Body of pancreas (tissue), 4 donors: ENCODE results near the gene PLXNB1. TPM values are rescaled to one million over a fixed set of nuclear protein-coding genes. Genes with fewer than 3 reads are reported as not detected.
A peak's percentile ranks its signal among the peaks of the same experiment; 100 is the strongest.

Experiments used
- ATAC-seq: fragments of 150-250 bp; one replicate; pipeline ENCODE4 v1.9.1; 2016
- DNase-seq, 4 donors: peaks; one replicate each; pipeline ENCODE4 v3.0.0-alpha.2; 2019
- H3K27ac ChIP-seq, 4 donors: fragments of 200-600 bp; sonication (generic); 1 replicate in 3 of 4; 2 replicates in 1 of 4; pipeline versions ENCODE4 v1.5.1 to v1.6.1; 2016 to 2019; ENCODE audit warnings: mild to moderate bottlenecking in 1 of 4, mixed read lengths in 1 of 4, moderate library complexity in 1 of 4
- H3K27me3 ChIP-seq, 2 donors: fragments of 200-600 bp; sonication (generic); one replicate each; pipeline ENCODE4 v1.6.0; 2016; ENCODE audit warnings: mild to moderate bottlenecking in 1 of 2
- H3K36me3 ChIP-seq, 2 donors: fragments of 200-600 bp; sonication (generic); replicated peaks in 1 of 2; 2 replicates each; pipeline ENCODE4 v1.5.1; 2016; ENCODE audit warnings: low read depth in 2 of 2; ENCODE audit not compliant: insufficient read depth in 1 of 2
- H3K4me1 ChIP-seq: fragments of 200-600 bp; sonication (generic); one replicate; pipeline ENCODE4 v1.6.0; 2016
- H3K4me3 ChIP-seq, 2 donors: fragments of 200-600 bp; sonication (generic); 1 replicate in 1 of 2; 2 replicates in 1 of 2; pipeline ENCODE4 v1.5.1; 2016 to 2019
- H3K9me3 ChIP-seq, 3 donors: fragments of 200-600 bp; sonication (generic); 1 replicate in 2 of 3; 2 replicates in 1 of 3; pipeline ENCODE4 v1.5.1; 2016
- CTCF ChIP-seq, 7 experiments: fragments of 450-650 bp in 4 of 7; fragments of 200-600 bp in 3 of 7; sonication (generic) in 3 of 7; IDR thresholded peaks; one replicate each; pipeline ENCODE4 v1.5.1; 2016 to 2019; ENCODE audit warnings: antibody characterized with exemption in 7 of 7
- POLR2A ChIP-seq, 3 donors: fragments of 450-650 bp; IDR thresholded peaks; one replicate each; pipeline ENCODE4 v1.6.1; 2016; ENCODE audit warnings: antibody characterized with exemption in 3 of 3, mild to moderate bottlenecking in 2 of 3
- WGBS, 2 donors: methylation state at CpG; one replicate each; pipeline ENCODE4 v1.1.5; 2017; 5-methylcytosine and 5-hydroxymethylcytosine counted together
- intact Hi-C: fragments of 100-400 bp; cut with DNase I; formaldehyde crosslinking; loops from one replicate; pipeline ENCODE4 v1.15.1; 2023
- total RNA-seq, 2 donors: library from RNA; depleted of rRNA; stranded (reverse); fragments of >200 nt; gene quantifications; one replicate each; pipeline ENCODE4 v1.1.0, GENCODE V29; 2016

The PLXNB1 gene
- total RNA-seq, 2 donors from 2014 or later: 118 to 311 TPM

GRCh38 chr3:48410205-48411040, 19.5 kb downstream of the PLXNB1 start:
- H3K9me3 ChIP-seq: no peaks in the 10 kb centered on the region
- H3K4me1 ChIP-seq: no peaks in the 10 kb centered on the region
- H3K36me3 ChIP-seq: peaks cover 12 to 22% of the 10 kb centered on the region in 2 donors
- WGBS, 2 donors: 92 to 93% methylated on average over 4 to 16 of the region's 16 CpGs
- TF ChIP-seq CTCF (IDR thresholded peaks at IDR 0.05) (no peak), POLR2A (IDR thresholded peaks at IDR 0.05) (no peak)
- no peak for ATAC-seq
- intact Hi-C loops: no loop called here
- peak in 3 of 4 donors; percentile 3 to 9 (median 8) for DNase-seq
- H3K27ac ChIP-seq: no peak overlapping the region
- H3K4me3 ChIP-seq: no peak overlapping the region
- H3K27me3 ChIP-seq: no peaks in the 10 kb centered on the region

- Histone ChIP-seq H3K4me3 (no peak overlapping the region), H3K4me1 (no peaks in the 10 kb centered on the region), H3K9me3 (no peaks in the 10 kb centered on the region), H3K27me3 (no peaks in the 10 kb centered on the region), H3K36me3 (peaks cover 12 to 17% of the 10 kb centered on the region in 2 donors), H3K27ac (no peak overlapping the region)
- no peak for TF ChIP-seq POLR2A (IDR thresholded peaks at IDR 0.05)
- TF ChIP-seq CTCF (IDR thresholded peaks at IDR 0.05): no peak
- ATAC-seq (no peak), DNase-seq (peak; percentile 1 to 10 (median 6))
- intact Hi-C loops: no loop called here
- 83 to 87% methylated on average over 12 to 31 of the region's 31 CpGs for WGBS, 2 donors
Observed at GRCh38 chr3:48409291-48410201, 20.3 kb downstream of the PLXNB1 start.

- no peaks in the 10 kb centered on the region for H3K4me1 ChIP-seq
- no peak overlapping the region for H3K4me3 ChIP-seq
- H3K27me3 ChIP-seq: no peaks in the 10 kb centered on the region
- no peak overlapping the region for H3K27ac ChIP-seq
- intact Hi-C loops: no loop called here
- DNase-seq (peak in 3 of 4 donors; percentile 4 to 9 (median 8)), ATAC-seq (no peak)
- no peaks in the 10 kb centered on the region for H3K9me3 ChIP-seq
- WGBS, 2 donors: 90% methylated on average over 4 of the region's 4 CpGs
- TF ChIP-seq POLR2A (IDR thresholded peaks at IDR 0.05) (no peak), CTCF (IDR thresholded peaks at IDR 0.05) (no peak)
- H3K36me3 ChIP-seq: peaks cover 16 to 18% of the 10 kb centered on the region in 2 donors
Observed at GRCh38 chr3:48408823-48409281, 21.0 kb downstream of the PLXNB1 start.

GRCh38 chr3:48407542-48408099, 22.3 kb downstream of the PLXNB1 start:
- WGBS, 2 donors: 81 to 82% methylated on average over 8 of the region's 8 CpGs
- Histone ChIP-seq H3K9me3 (no peaks in the 10 kb centered on the region), H3K4me1 (peaks cover 1% of the 10 kb centered on the region), H3K27me3 (no peaks in the 10 kb centered on the region), H3K4me3 (no peak overlapping the region), H3K36me3 (peaks cover 16 to 18% of the 10 kb centered on the region in 2 donors), H3K27ac (no peak overlapping the region)
- DNase-seq (peak in 2 of 4 donors; percentile 0 to 4), ATAC-seq (no peak)
- intact Hi-C loops: no loop called here
- TF ChIP-seq CTCF (IDR thresholded peaks at IDR 0.05) (no peak), POLR2A (IDR thresholded peaks at IDR 0.05) (no peak)
